Camera-type eye (tissue), 1 donor: ENCODE measurements around the gene AGPAT3. TPM values are rescaled to one million over a fixed set of nuclear protein-coding genes. Genes with fewer than 3 reads are reported as not detected.

ENCODE experiments used
- total RNA-seq: library from RNA; depleted of rRNA; stranded (reverse); fragments of >200 nt; gene quantifications from one replicate; pipeline ENCODE4 v1.2.3, GENCODE V29; 2014

The AGPAT3 gene
- 74.8 TPM for total RNA-seq

DNA sequence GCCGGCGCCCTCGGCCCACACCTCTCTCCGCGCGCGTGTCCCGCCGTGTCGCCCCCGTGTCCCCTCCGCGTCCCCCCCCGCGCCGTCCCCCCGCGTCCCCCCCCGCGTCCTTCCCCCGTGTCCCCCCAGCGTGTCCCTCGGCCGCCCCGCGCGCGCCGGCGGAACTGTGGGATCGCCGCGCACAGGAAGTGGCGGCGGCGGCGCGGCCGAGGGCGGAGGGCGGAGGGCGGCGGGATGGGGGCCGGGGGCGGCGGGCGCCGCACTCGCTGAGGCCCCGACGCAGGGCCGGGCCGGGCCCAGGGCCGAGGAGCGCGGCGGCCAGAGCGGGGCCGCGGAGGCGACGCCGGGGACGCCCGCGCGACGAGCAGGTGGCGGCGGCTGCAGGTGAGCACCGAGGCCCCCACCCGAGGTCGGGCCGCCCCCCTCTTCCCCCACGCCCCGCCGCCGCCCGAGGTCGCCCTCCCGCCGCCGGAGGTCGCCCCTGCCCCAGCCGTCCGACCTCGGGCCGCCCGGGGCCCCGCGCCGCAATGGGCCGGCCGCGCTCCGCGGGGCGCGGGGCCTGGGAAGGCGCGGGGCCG is at the start of gene AGPAT3:
AGPAT3 (plus strand) TSS at position 262 of the 578 bp plus-strand sequence. CDS start 94,459 bp downstream, outside the sequence.

GRCh38 chr21:44011579-44012473 is 146.8 kb downstream of the AGPAT3 start, which contains the start of gene TRAPPC10:
TSS of gene TRAPPC10 (plus strand) at chr21:44012309. CDS start at chr21:44012494, 185 bp downstream.

Other genes starting within 250 kb of the AGPAT3 start
- gene HSF2BP, start 205.7 kb upstream of the AGPAT3 start, total RNA-seq: 2.9 TPM
- 29.2 TPM for gene RRP1B, start 205.7 kb upstream of the AGPAT3 start, total RNA-seq
- gene PDXK, start 146.1 kb upstream of the AGPAT3 start, total RNA-seq: 67.3 TPM
- gene CSTB, start 88.9 kb upstream of the AGPAT3 start, total RNA-seq: 6.3 TPM
- gene RRP1, start 75.6 kb upstream of the AGPAT3 start, total RNA-seq: 24.2 TPM
- gene TRAPPC10, start 147.1 kb downstream of the AGPAT3 start, total RNA-seq: 33.6 TPM
- gene PWP2, start 242.2 kb downstream of the AGPAT3 start, total RNA-seq: 13.7 TPM